GM12874 (cell line): ENCODE data around the gene CFAP43.

Source experiments
- CTCF ChIP-seq: IDR thresholded peaks from 2 replicates; pipeline ENCODE4 v1.5.1; 2011; ENCODE audit warnings: low read depth, mild to moderate bottlenecking, control low read depth, low read length, moderate library complexity; ENCODE audit not compliant: insufficient read depth

CFAP43 gene

GRCh38 chr10:104256335-104256961 is 24.3 kb upstream of the CFAP43 start:
- no peak for TF ChIP-seq CTCF

GRCh38 chr10:104255311-104255981 is 23.3 kb upstream of the CFAP43 start:
- no peak for TF ChIP-seq CTCF

- TF ChIP-seq CTCF, result no peak
These were observed 22.5 kb upstream of the CFAP43 start, which contains the start of gene GSTO1 for GRCh38 chr10:104254493-104255310. Gene GSTO1, plus strand, starts transcription at chr10:104254892. Its CDS starts 37 bp downstream, at chr10:104254929.

- no peak for TF ChIP-seq CTCF
These were observed 21.6 kb upstream of the CFAP43 start for GRCh38 chr10:104253606-104254410.

- TF ChIP-seq CTCF, result no peak
These were observed 20.9 kb upstream of the CFAP43 start for GRCh38 chr10:104253106-104253505.

GRCh38 chr10:104252368-104252767 is 20.2 kb upstream of the CFAP43 start:
- TF ChIP-seq CTCF, result no peak
